HG03469 (cell line): ENCODE data around the gene TACC3.

Experiments used
- ATAC-seq: cut with Tn5 transposase; IDR thresholded peaks from one replicate; pipeline ENCODE4 v1.9.1; 2021; ENCODE audit warnings: mild to moderate bottlenecking, moderate library complexity, moderate number of reproducible peaks; ENCODE audit not compliant: unreplicated experiment

Gene TACC3

DNA sequence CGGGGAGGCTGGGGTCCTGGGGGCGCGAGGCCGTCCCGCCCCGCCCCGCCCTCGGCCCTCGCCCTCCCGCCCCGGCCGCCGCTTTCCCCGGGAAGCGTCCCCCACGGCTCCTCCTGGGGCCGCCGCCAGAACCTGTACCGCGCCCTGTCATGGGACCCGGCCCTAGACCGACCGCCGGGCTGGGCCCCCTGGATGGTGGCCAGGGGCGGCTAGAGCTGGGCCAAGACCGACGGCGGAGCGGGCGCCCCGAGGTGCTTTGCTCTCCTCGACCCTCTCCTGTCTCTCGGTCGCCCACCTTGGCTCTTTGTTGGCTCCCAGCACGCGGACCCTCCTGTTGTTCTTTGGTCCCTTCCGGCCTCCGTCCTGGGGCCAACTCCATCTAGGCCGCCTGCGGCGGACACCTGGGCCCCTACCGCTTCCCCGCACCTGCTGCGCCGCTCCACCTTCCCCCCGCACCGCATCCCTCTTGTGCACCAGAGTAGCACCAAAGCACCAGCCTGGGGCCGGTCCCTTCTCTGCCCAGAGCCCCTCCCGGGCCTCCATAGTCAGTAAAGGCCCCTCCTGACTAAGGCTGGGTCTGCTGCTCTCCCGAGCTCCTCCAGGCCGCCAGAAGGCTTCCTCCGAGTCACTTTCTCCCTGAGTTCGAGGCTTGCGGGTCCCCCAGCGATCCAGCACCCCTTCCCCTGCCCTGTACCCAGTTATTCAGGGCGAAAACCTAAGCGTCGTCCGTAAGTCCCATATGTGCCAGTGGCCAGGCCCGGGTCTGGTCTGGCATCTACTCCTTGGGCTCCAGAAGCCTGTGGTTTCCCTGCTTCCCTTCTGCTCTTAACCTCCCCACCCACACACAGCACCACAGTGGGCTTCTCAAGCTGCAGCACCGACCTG, 587 bp downstream of the TACC3 start:
- ATAC-seq: no peak

DNA sequence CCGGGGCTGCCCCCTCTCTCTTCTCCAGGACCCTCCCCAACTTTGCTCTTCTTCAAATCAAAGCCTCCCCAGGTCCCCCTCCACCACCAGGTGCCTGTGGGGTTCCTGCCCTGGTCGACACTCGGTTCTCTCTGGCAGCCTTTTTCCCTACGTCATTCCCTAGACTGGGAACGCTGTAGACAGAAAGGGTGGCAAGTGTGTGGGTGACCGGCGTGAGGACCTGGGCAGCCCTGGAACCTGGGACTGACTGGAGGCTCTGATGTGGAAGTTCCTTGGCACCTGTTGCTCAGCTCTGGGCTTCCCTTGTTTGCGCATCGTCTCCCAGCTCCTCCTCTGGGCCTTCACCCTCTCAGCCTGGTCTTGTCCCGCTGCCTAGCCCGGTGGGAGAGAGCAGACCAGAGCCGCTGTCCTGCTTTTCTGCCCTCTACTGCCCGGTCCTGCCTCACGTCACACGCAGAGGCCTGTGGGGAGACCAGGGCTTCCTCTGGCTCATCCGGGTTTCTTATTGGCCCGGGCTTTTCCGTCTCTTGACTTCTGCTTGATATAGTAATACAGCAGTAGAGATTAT, 1.3 kb downstream of the TACC3 start:
- no peak for ATAC-seq

GRCh38 chr4:1723131-1723801, 1.9 kb downstream of the TACC3 start:
- ATAC-seq: no peak

GRCh38 chr4:1725521-1725920, 4.2 kb downstream of the TACC3 start:
- no peak for ATAC-seq

DNA sequence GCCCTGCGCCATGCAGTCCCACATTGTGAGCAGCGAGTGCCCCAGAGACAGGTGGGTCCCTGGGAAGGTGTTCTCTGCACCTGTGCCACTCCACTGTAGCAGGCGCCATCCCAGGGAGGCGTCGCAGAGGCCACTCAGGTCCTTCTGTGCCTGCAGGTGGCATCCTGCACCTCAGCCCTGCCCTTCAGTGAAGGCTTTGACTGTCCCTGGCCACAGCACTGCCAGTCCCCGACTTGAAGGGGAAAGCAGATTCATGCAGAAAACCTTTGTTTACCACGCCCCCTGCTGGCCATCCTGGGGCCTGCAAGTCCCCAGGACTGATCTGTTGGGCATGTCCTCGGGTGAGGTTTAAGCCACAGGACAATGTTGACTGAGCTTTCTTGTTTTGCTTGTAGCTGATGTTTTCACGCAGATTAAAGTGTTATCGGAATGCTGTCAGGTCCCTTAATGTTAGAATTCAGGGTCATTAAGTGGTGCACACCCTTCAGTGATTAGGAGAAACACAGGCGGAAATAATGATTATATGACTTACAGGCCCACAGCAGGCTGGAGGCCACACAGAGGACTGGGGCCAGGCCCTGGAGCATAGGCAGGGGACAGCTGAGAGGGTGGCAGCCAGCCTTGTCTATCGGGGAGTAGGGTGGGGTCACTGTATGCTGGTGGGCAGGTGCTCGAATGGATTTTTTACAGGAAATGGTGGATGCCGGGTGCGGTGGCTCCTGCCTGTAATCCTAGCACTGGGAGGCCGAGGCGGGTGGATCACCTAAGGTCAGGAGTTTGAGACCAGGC, 5.0 kb downstream of the TACC3 start:
- no peak for ATAC-seq

- no peak for ATAC-seq
These were observed 6.1 kb downstream of the TACC3 start for GRCh38 chr4:1727117-1728031.

- ATAC-seq: no peak
These were observed 7.0 kb downstream of the TACC3 start for GRCh38 chr4:1728061-1728980.

DNA sequence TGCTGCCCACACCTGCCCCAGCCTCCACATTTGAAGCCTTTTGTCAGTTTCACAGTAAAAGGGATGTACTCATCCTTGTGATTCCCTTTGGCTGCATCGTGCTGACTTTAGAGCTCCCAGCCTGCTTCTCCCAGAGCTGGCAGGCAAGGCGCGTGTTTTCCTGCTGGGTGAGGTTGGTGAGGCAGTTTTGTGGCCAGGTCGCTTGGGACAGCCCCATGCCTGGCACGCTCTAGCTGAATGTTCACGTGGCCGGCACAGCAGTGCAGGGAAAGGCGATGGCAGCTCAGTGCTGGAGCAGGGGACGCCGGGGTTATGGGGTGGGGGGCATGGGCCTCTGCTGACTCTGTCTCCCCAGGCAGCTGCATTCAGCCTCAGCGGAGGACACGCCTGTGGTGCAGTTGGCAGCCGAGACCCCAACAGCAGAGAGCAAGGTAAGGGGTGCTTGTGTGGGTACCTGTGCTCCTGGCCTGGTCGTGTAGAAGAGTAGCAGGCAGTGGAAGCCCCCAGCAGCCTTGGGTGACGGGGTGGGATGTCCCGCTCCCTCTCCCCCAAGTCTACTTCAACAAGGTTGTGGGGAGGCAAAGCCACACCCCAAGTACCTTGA, 9.3 kb downstream of the TACC3 start:
- no peak for ATAC-seq

GRCh38 chr4:1731180-1731579, 9.9 kb downstream of the TACC3 start:
- no peak for ATAC-seq

DNA sequence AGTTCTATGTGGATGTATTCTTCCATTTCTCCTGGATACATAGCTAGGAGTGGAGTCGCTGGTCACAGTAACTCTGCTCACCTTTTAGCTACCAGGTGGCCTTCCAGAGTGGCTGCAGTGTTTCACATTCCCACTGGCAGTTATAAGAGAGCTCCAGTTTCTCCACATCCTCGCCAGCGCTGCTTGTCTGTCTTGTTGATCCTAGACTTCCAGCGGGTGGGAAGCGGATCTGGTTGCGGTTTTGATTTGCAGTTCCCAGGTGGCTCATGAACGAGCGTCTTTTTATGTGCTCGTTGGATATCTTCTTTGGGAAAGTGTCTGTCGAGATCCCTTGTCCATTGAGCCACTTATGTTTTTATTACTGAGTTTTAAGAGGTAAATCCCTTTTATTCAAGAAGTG, 11.6 kb downstream of the TACC3 start:
- ATAC-seq: no peak

- ATAC-seq: no peak
These were observed 13.9 kb downstream of the TACC3 start for GRCh38 chr4:1735215-1735614.

DNA sequence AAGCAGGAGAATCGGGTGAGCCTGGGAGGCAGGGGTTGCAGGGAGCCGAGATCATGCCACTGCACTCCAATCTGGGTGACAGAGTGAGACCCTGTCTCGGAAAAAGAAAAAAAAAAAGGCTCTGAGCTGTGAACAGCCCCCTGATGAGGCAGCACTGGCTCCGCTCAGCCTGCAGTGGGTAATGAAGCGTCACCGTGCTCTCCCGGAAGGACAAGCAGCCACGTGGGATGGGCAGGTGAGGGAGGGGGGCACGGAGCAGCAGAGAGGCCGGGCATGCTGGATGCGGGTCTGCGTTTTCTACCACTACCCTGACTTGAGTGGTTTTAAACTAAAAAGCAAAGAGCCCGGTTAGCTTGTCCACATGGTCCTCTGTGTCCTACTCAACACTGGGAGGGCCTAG, 15.5 kb downstream of the TACC3 start:
- no peak for ATAC-seq

DNA sequence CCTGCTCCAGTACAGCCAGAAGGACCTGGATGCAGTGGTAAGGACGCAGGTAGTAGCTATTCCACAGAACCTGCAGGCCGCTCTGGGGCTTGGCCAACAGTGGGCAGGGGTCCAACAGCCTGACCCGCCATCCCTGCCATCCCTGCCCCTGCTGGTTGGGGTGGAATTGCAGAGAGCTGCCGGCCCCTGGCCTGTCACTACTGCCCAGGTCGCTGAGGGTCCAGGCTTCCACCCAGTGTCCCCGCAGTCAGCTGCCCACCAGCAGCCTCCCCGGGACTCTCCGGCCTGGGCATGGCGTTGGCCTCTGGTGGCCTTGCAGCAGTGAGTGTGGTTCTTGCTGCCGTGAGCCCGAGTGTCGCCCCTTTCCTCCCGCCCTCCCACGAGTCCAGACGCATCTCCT, 16.3 kb downstream of the TACC3 start:
- no peak for ATAC-seq

DNA sequence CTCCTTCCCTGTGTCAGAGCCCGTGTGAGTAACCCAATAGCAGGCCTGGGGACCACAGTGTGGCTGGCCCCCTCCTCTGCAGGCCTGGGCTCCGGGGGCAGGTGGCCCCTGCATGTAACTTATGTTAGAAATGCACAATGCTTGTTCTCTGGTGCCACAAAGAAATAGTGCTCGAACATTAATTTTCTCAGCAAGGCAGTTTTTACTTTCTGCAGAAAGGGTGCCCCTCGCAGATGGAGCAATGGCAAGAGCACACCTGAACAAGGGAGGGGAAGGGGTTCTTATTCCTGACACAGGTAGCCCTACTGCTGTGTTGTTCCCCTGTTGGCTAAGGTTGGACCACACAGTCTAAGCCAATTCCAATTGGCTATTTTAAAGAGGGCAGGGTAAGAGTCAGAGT, 17.1 kb downstream of the TACC3 start:
- no peak for ATAC-seq

- no peak for ATAC-seq
These were observed 18.0 kb downstream of the TACC3 start for GRCh38 chr4:1739358-1739757.

DNA sequence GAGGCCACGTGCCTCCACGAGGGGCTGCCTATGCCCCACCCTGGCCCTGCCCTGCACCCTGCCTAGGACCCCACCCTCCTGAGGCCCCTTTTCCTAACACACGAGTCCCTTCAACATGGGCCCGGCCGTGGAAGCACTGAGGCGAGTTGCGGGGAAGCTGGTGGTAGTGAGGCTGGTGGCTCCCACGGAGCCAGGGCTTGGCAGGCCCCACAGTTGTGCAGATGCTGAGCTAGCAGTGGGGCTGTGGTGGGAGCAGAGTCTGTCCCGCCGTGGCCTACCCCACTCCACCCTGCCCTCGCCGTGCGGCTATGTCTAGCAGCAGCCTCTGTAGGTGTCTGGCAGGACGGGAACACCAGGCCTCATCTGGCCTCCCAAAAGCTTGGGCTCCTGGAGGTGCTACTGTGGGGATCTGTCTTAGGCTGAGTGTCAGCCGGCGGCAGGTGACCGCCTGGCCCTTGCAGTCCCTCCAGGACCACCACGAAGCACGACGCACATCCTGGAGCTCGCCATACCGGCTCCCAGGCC, 18.8 kb downstream of the TACC3 start:
- no peak for ATAC-seq

GRCh38 chr4:1741208-1741607, 19.9 kb downstream of the TACC3 start:
- no peak for ATAC-seq

- ATAC-seq: no peak
These were observed 22.2 kb downstream of the TACC3 start for GRCh38 chr4:1743551-1743950.
